GM23338 (cell line): ENCODE results near the gene APOBEC2.

Experiments used
- CREB1 ChIP-seq: fragments of 250-450 bp; sonication (Bioruptor Pico); IDR thresholded peaks from 2 replicates; pipeline ENCODE4 v1.5.0; 2020; ENCODE audit warnings: low read depth, mild to moderate bottlenecking, moderate library complexity
- EZH2 ChIP-seq: fragments of 200-600 bp; sonication (generic); IDR thresholded peaks from one replicate; pipeline ENCODE4 v1.8.0; 2017; ENCODE audit warnings: antibody characterized with exemption, mild to moderate bottlenecking, low read depth; ENCODE audit not compliant: unreplicated experiment
- EZH2phosphoT487 ChIP-seq: fragments of 200-600 bp; sonication (generic); IDR thresholded peaks from one replicate; pipeline ENCODE4 v1.8.1; 2018; ENCODE audit warnings: antibody characterized with exemption; ENCODE audit not compliant: unreplicated experiment
- JUNB ChIP-seq: IDR thresholded peaks from one replicate; pipeline ENCODE4 v1.6.1; 2016; ENCODE audit warnings: antibody characterized with exemption; ENCODE audit not compliant: unreplicated experiment
- POLR2AphosphoS5 ChIP-seq: IDR thresholded peaks from 2 replicates; pipeline ENCODE4 v1.6.1; 2016; ENCODE audit warnings: antibody characterized with exemption, low read depth
- STAT1 ChIP-seq: IDR thresholded peaks from one replicate; pipeline ENCODE4 v1.6.1; 2016; ENCODE audit warnings: antibody characterized with exemption; ENCODE audit not compliant: unreplicated experiment
- TF ChIP-seq, protein P1 (sequence below), 2 experiments: fragments of 200-600 bp in 1 of 2; sonication (generic) in 1 of 2; conservative IDR thresholded peaks; 2 replicates each; pipeline versions ENCODE4 v1.5.1 to v1.6.1; 2016 to 2017; ENCODE audit warnings: antibody characterized with exemption in 2 of 2, low read depth in 2 of 2, mild to moderate bottlenecking in 2 of 2, moderate library complexity in 1 of 2

- TF ChIP-seq POLR2AphosphoS5 = no peak
- TF ChIP-seq, protein P1, sequence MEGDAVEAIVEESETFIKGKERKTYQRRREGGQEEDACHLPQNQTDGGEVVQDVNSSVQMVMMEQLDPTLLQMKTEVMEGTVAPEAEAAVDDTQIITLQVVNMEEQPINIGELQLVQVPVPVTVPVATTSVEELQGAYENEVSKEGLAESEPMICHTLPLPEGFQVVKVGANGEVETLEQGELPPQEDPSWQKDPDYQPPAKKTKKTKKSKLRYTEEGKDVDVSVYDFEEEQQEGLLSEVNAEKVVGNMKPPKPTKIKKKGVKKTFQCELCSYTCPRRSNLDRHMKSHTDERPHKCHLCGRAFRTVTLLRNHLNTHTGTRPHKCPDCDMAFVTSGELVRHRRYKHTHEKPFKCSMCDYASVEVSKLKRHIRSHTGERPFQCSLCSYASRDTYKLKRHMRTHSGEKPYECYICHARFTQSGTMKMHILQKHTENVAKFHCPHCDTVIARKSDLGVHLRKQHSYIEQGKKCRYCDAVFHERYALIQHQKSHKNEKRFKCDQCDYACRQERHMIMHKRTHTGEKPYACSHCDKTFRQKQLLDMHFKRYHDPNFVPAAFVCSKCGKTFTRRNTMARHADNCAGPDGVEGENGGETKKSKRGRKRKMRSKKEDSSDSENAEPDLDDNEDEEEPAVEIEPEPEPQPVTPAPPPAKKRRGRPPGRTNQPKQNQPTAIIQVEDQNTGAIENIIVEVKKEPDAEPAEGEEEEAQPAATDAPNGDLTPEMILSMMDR (conservative IDR thresholded peaks at IDR 0.05; ENCODE audit: low read depth in 2 of 2) = no peak
- no peak for TF ChIP-seq EZH2phosphoT487
- TF ChIP-seq EZH2 = no peak
- no peak for TF ChIP-seq JUNB
- TF ChIP-seq CREB1 (CRISPR knock-in tag) = no peak
- no peak for TF ChIP-seq STAT1
Observed at GRCh38 chr6:41037107-41037900, 15.7 kb upstream of the APOBEC2 start.
